Peyer's patch (tissue), 4 donors: ENCODE data around the gene DNAH3.

Source experiments
- POLR2A ChIP-seq, 2 donors: fragments of 450-650 bp; IDR thresholded peaks; one replicate each; pipeline ENCODE4 v1.5.1; 2017; ENCODE audit warnings: antibody characterized with exemption in 2 of 2, mild to moderate bottlenecking in 2 of 2, moderate library complexity in 2 of 2
- TF ChIP-seq, protein P1 (sequence below), 6 experiments: fragments of 450-650 bp in 4 of 6; fragments of 200-600 bp in 2 of 6; sonication (generic) in 1 of 6; IDR thresholded peaks; one replicate each; pipeline ENCODE4 v1.5.1; 2017 to 2019; ENCODE audit warnings: antibody characterized with exemption in 6 of 6, mild to moderate bottlenecking in 3 of 6, moderate library complexity in 1 of 6

DNA sequence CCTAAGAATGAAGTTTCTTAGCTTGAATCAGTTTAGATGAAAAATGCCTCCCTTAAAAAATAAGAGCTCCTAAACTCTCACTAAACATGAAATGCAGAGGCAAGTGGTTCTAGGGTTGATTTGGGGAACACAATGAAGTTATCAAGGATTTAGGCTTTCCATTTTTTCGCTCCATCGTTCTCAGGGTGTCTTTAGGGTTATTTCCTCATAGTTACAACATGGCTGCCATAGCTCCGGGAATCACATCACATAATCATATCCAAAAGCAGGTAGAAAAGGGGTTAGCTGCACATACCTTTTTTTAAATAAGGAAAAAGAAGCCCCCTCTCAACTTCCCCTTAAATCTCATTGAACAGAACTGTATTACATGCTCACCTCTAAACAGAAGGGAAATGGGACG is 39.4 kb upstream of the DNAH3 start:
- TF ChIP-seq, protein P1, sequence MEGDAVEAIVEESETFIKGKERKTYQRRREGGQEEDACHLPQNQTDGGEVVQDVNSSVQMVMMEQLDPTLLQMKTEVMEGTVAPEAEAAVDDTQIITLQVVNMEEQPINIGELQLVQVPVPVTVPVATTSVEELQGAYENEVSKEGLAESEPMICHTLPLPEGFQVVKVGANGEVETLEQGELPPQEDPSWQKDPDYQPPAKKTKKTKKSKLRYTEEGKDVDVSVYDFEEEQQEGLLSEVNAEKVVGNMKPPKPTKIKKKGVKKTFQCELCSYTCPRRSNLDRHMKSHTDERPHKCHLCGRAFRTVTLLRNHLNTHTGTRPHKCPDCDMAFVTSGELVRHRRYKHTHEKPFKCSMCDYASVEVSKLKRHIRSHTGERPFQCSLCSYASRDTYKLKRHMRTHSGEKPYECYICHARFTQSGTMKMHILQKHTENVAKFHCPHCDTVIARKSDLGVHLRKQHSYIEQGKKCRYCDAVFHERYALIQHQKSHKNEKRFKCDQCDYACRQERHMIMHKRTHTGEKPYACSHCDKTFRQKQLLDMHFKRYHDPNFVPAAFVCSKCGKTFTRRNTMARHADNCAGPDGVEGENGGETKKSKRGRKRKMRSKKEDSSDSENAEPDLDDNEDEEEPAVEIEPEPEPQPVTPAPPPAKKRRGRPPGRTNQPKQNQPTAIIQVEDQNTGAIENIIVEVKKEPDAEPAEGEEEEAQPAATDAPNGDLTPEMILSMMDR (IDR thresholded peaks at IDR 0.05): no peak
- TF ChIP-seq POLR2A (IDR thresholded peaks at IDR 0.05): no peak
